ENCODE results near the gene ZNF549.

The ZNF549 gene

GRCh38 chr19:57537953-57538547, 10.9 kb downstream of the ZNF549 start:
- peaks cover 48 to 96% of the 10 kb centered on the region in 2 experiments for H3K36me3 ChIP-seq (ENCODE audit: control insufficient read depth in 2 of 2, insufficient read depth in 1 of 2, low read length in 2 of 2)
- H3K27ac ChIP-seq (ENCODE audit: extremely low read depth, low read depth, low read length): no peak overlapping the region
- H3K9me3 ChIP-seq (ENCODE audit: control insufficient read depth, insufficient read depth, low read depth, low read length): peaks cover 21% of the 10 kb centered on the region
- CTCF ChIA-PET: no interaction called here
- H3K4me3 ChIP-seq (ENCODE audit: low read depth, low read length): no peak overlapping the region
- H3K4me1 ChIP-seq (ENCODE audit: control insufficient read depth, insufficient read depth, low read length): no peaks in the 10 kb centered on the region
- POLR2A ChIA-PET: no interaction called here
- TF ChIP-seq ZSCAN23 (tag by site-specific recombination; IDR thresholded peaks at IDR 0.05): no peak
- TF ChIP-seq ZNF366 (tag by site-specific recombination; conservative IDR thresholded peaks at IDR 0.05): no peak
- no peak for TF ChIP-seq HOXC10 (CRISPR knock-in tag; IDR thresholded peaks at IDR 0.05)
- TF ChIP-seq ZNF555 (tag by site-specific recombination; conservative IDR thresholded peaks at IDR 0.05): no peak
- no peak for TF ChIP-seq GLI4 (tag by site-specific recombination; IDR thresholded peaks at IDR 0.05)
- peak; percentile 96 for TF ChIP-seq SETDB1 (IDR thresholded peaks at IDR 0.05; ENCODE audit: insufficient read length, low read length)
- TF ChIP-seq BCL6B (tag by site-specific recombination; IDR thresholded peaks at IDR 0.05): no peak
- no peak for TF ChIP-seq ZBTB20 (tag by site-specific recombination; IDR thresholded peaks at IDR 0.05)
- no peak for TF ChIP-seq EGR2 (tag by site-specific recombination; IDR thresholded peaks at IDR 0.05; ENCODE audit: low read depth)
- no peak for TF ChIP-seq ZNF600 (tag by site-specific recombination; IDR thresholded peaks at IDR 0.05)
- TF ChIP-seq ZBTB21 (tag by site-specific recombination; IDR thresholded peaks at IDR 0.05): no peak
- TF ChIP-seq ZNF239 (tag by site-specific recombination; IDR thresholded peaks at IDR 0.05): 0 out of 2 replicates have a peak, but pooled peaks have one; percentile 27
- no peak for TF ChIP-seq ZNF155 (tag by site-specific recombination; IDR thresholded peaks at IDR 0.05)
- TF ChIP-seq ZNF274 (IDR thresholded peaks at IDR 0.05; ENCODE audit: low read length): no peak
- TF ChIP-seq ZNF274 (tag by site-specific recombination; IDR thresholded peaks at IDR 0.05; ENCODE audit: borderline replicate concordance): peak; percentile 79; the same call in 1 of the 2 replicates

- H3K9me3 ChIP-seq (ENCODE audit: control insufficient read depth, insufficient read depth, low read depth, low read length): peaks cover 32% of the 10 kb centered on the region
- no peaks in the 10 kb centered on the region for H3K4me1 ChIP-seq (ENCODE audit: control insufficient read depth, insufficient read depth, low read length)
- ChIA-PET POLR2A (no interaction called here), CTCF (no interaction called here)
- TF ChIP-seq ZNF274 (IDR thresholded peaks at IDR 0.05; ENCODE audit: low read length) (peak; percentile 59; the same call in 1 of the 2 replicates), ZNF274 (tag by site-specific recombination; IDR thresholded peaks at IDR 0.05; ENCODE audit: borderline replicate concordance) (peak; percentile 67; the same call in 1 of the 2 replicates), ZNF660 (tag by site-specific recombination; IDR thresholded peaks at IDR 0.05) (no peak), ZNF501 (tag by site-specific recombination; IDR thresholded peaks at IDR 0.05) (no peak), ZNF514 (tag by site-specific recombination; IDR thresholded peaks at IDR 0.05) (no peak), ZNF837 (tag by site-specific recombination; IDR thresholded peaks at IDR 0.05) (no peak), ZNF639 (tag by site-specific recombination; IDR thresholded peaks at IDR 0.05) (no peak)
- H3K27ac ChIP-seq (ENCODE audit: extremely low read depth, low read depth, low read length): no peak overlapping the region
- H3K4me3 ChIP-seq (ENCODE audit: low read depth, low read length): no peak overlapping the region
- peaks cover 93 to 98% of the 10 kb centered on the region in 2 experiments for H3K36me3 ChIP-seq (ENCODE audit: control insufficient read depth in 2 of 2, insufficient read depth in 1 of 2, low read length in 2 of 2)
Measured at GRCh38 chr19:57546513-57546912, 19.4 kb downstream of the ZNF549 start.

- no peak overlapping the region for H3K27ac ChIP-seq (ENCODE audit: extremely low read depth, low read depth, low read length)
- H3K36me3 ChIP-seq (ENCODE audit: control insufficient read depth in 2 of 2, insufficient read depth in 1 of 2, low read length in 2 of 2): peaks cover 87 to 99% of the 10 kb centered on the region in 2 experiments
- ChIA-PET POLR2A (no interaction called here), CTCF (interaction anchor here (0.7 kb wide), 1 partner anchor 147 kb away, joined by 3 read pairs; no protein-coding TSS in a partner anchor)
- peaks cover 7% of the 10 kb centered on the region for H3K9me3 ChIP-seq (ENCODE audit: control insufficient read depth, insufficient read depth, low read depth, low read length)
- H3K4me3 ChIP-seq (ENCODE audit: low read depth, low read length): no peak overlapping the region
- H3K4me1 ChIP-seq (ENCODE audit: control insufficient read depth, insufficient read depth, low read length): no peaks in the 10 kb centered on the region
- TF ChIP-seq ZNF112 (tag by site-specific recombination; IDR thresholded peaks at IDR 0.05) (no peak), PRDM2 (tag by site-specific recombination; IDR thresholded peaks at IDR 0.05; ENCODE audit: borderline replicate concordance) (no peak), ZNF473 (tag by site-specific recombination; IDR thresholded peaks at IDR 0.05) (no peak), ZNF423 (tag by site-specific recombination; IDR thresholded peaks at IDR 0.05) (no peak)
Measured at GRCh38 chr19:57552432-57552831, 25.3 kb downstream of the ZNF549 start.
